RWPE2 (cell line): ENCODE data around the gene CCDC28A.

Experiments
- ATAC-seq: fragments of 200-7000 bp; cut with Tn5 transposase; 3 replicates; pipeline ENCODE4 v1.9.1; 2021; ENCODE audit warnings: low read depth
- DNase-seq: peaks from one replicate; pipeline ENCODE4 v3.0.0-alpha.2; 2020; ENCODE audit warnings: low spot score
- H3K27ac ChIP-seq: fragments of 450-650 bp; 2 replicates; pipeline ENCODE4 v1.5.1; 2017; ENCODE audit warnings: mild to moderate bottlenecking; ENCODE audit not compliant: poor library complexity, severe bottlenecking
- H3K27me3 ChIP-seq: fragments of 250-450 bp; sonication (Bioruptor Pico); 2 replicates; pipeline ENCODE4 v1.5.1; 2021; ENCODE audit warnings: mild to moderate bottlenecking, moderate library complexity; ENCODE audit not compliant: insufficient read depth, poor library complexity, severe bottlenecking
- H3K36me3 ChIP-seq: fragments of 250-450 bp; sonication (Bioruptor Pico); 2 replicates; pipeline ENCODE4 v1.5.1; 2020; ENCODE audit warnings: low read depth, mild to moderate bottlenecking, moderate library complexity
- H3K4me1 ChIP-seq: fragments of 250-450 bp; sonication (Bioruptor Pico); 2 replicates; pipeline ENCODE4 v1.5.1; 2021; ENCODE audit warnings: mild to moderate bottlenecking, moderate library complexity; ENCODE audit not compliant: insufficient read depth, poor library complexity, severe bottlenecking
- H3K4me3 ChIP-seq: fragments of 250-450 bp; sonication (Bioruptor Pico); 2 replicates; pipeline ENCODE4 v1.5.1; 2021; ENCODE audit warnings: mild to moderate bottlenecking, moderate library complexity; ENCODE audit not compliant: severe bottlenecking
- H3K9me3 ChIP-seq: fragments of 250-450 bp; sonication (Bioruptor Pico); 2 replicates; pipeline ENCODE4 v1.5.1; 2021; ENCODE audit warnings: mild to moderate bottlenecking, moderate library complexity; ENCODE audit not compliant: severe bottlenecking
- TF ChIP-seq, protein P1 (sequence below): fragments of 450-650 bp; IDR thresholded peaks from one replicate; pipeline ENCODE4 v1.5.1; 2017; ENCODE audit warnings: mild to moderate bottlenecking, moderate library complexity; ENCODE audit not compliant: poor library complexity, severe bottlenecking

The CCDC28A gene

GRCh38 chr6:138772596-138773176 is 883 bp upstream of the CCDC28A start:
- TF ChIP-seq, protein P1, sequence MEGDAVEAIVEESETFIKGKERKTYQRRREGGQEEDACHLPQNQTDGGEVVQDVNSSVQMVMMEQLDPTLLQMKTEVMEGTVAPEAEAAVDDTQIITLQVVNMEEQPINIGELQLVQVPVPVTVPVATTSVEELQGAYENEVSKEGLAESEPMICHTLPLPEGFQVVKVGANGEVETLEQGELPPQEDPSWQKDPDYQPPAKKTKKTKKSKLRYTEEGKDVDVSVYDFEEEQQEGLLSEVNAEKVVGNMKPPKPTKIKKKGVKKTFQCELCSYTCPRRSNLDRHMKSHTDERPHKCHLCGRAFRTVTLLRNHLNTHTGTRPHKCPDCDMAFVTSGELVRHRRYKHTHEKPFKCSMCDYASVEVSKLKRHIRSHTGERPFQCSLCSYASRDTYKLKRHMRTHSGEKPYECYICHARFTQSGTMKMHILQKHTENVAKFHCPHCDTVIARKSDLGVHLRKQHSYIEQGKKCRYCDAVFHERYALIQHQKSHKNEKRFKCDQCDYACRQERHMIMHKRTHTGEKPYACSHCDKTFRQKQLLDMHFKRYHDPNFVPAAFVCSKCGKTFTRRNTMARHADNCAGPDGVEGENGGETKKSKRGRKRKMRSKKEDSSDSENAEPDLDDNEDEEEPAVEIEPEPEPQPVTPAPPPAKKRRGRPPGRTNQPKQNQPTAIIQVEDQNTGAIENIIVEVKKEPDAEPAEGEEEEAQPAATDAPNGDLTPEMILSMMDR, result no peak
- DNase-seq, result no peak
- peak; percentile 7; the same call in 2 of the 3 replicates for ATAC-seq
- Histone ChIP-seq H3K9me3 (no peaks in the 10 kb centered on the region), H3K27me3 (no peaks in the 10 kb centered on the region), H3K4me1 (no peaks in the 10 kb centered on the region), H3K27ac (peak overlapping the region; percentile 71), H3K36me3 (0 out of 2 replicates have a peak, but pooled peaks cover 5% of the 10 kb centered on the region), H3K4me3 (peak overlapping the region; percentile 82)

GRCh38 chr6:138774370-138774769 is 801 bp downstream of the CCDC28A start:
- Histone ChIP-seq H3K4me1 (no peaks in the 10 kb centered on the region), H3K9me3 (no peaks in the 10 kb centered on the region), H3K27ac (no peak overlapping the region), H3K36me3 (0 out of 2 replicates have a peak, but pooled peaks cover 5% of the 10 kb centered on the region), H3K27me3 (no peaks in the 10 kb centered on the region), H3K4me3 (peak overlapping the region; percentile 82)
- ATAC-seq, result no peak
- DNase-seq, result no peak
- TF ChIP-seq, protein P1, result no peak

DNA sequence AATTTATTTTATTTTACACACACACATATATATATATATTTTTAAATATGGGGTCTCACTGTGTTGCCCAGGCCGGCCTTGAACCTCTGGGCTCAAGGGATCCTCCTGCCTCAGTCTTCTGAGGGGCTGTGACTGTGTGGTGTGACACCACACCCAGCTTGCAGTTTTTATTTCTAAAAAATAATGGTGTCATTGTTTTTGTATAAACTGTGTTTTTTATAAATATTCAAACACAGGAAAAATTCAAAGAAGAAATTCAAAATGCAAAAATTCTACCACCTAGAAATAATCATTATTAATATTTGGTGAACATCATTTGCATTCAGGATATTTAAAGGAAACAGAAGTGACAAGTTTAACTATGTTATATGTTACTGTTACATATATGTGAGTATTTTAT is 3.1 kb downstream of the CCDC28A start:
- TF ChIP-seq, protein P1, result no peak
- H3K36me3 ChIP-seq, result peaks cover 14% of the 10 kb centered on the region; the same call in 1 of the 2 replicates
- ATAC-seq (no peak), DNase-seq (no peak)
- no peaks in the 10 kb centered on the region for H3K9me3 ChIP-seq
- H3K27me3 ChIP-seq, result no peaks in the 10 kb centered on the region
- H3K27ac ChIP-seq, result no peak overlapping the region
- no peak overlapping the region for H3K4me3 ChIP-seq
- H3K4me1 ChIP-seq, result no peaks in the 10 kb centered on the region

DNA sequence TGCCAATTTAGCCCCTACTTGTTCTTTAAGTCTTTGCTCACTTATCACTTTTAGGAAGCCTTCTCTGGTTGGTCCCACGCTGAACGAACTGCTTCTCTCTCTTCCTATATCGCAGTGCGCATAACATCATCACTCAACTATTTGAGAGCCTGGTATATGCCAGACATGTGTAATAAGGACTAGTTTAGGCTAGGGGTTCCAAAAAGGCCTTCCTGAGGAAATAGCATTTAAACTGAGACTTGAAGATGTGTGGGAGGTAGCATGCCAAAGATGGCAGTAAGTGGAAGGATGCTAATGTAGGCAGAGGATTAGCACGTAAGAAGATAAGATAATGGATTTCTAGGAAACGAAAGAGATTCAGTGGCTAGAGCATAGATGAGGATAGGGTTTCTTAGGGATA is 4.8 kb downstream of the CCDC28A start:
- Histone ChIP-seq H3K36me3 (peaks cover 20% of the 10 kb centered on the region; the same call in 1 of the 2 replicates), H3K4me3 (no peak overlapping the region), H3K9me3 (no peaks in the 10 kb centered on the region), H3K4me1 (no peaks in the 10 kb centered on the region), H3K27me3 (no peaks in the 10 kb centered on the region), H3K27ac (no peak overlapping the region)
- TF ChIP-seq, protein P1, result no peak
- ATAC-seq, result no peak
- no peak for DNase-seq

GRCh38 chr6:138782243-138782642 is 8.7 kb downstream of the CCDC28A start:
- H3K27me3 ChIP-seq, result no peaks in the 10 kb centered on the region
- peaks cover 15% of the 10 kb centered on the region; the same call in 1 of the 2 replicates for H3K36me3 ChIP-seq
- TF ChIP-seq, protein P1, result no peak
- H3K27ac ChIP-seq, result no peak overlapping the region
- no peak for ATAC-seq
- no peaks in the 10 kb centered on the region for H3K9me3 ChIP-seq
- no peaks in the 10 kb centered on the region for H3K4me1 ChIP-seq
- no peak for DNase-seq
- H3K4me3 ChIP-seq, result no peak overlapping the region
